ENCODE results near the gene TMEM176A.

TMEM176A gene

GRCh38 chr7:150820148-150820547 is 19.6 kb downstream of the TMEM176A start:
- DNase-seq, result no peak

- no peak for DNase-seq
Observed at GRCh38 chr7:150820578-150821198, 20.1 kb downstream of the TMEM176A start.

DNA sequence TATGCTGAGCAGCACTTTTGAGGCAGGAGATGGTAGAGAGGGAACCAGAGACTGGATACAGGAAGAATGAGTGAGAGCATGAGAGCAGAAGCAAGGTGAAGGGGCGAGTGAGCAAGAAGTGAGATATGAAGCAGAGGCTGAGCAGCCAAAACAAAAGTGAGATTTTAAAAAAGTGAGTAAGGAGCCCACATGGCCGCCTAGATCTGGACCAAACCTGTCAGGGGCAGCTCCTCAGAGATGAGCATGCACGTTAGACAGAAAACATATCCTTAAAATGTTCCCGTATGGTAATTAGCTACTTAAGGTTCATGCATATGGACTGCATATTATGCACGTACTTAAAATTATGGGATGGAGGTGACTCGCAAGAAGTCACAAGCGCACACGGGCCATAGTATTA is 22.5 kb downstream of the TMEM176A start:
- DNase-seq, result no peak

- DNase-seq, result no peak
Observed at GRCh38 chr7:150823484-150824126, 23.0 kb downstream of the TMEM176A start.

DNA sequence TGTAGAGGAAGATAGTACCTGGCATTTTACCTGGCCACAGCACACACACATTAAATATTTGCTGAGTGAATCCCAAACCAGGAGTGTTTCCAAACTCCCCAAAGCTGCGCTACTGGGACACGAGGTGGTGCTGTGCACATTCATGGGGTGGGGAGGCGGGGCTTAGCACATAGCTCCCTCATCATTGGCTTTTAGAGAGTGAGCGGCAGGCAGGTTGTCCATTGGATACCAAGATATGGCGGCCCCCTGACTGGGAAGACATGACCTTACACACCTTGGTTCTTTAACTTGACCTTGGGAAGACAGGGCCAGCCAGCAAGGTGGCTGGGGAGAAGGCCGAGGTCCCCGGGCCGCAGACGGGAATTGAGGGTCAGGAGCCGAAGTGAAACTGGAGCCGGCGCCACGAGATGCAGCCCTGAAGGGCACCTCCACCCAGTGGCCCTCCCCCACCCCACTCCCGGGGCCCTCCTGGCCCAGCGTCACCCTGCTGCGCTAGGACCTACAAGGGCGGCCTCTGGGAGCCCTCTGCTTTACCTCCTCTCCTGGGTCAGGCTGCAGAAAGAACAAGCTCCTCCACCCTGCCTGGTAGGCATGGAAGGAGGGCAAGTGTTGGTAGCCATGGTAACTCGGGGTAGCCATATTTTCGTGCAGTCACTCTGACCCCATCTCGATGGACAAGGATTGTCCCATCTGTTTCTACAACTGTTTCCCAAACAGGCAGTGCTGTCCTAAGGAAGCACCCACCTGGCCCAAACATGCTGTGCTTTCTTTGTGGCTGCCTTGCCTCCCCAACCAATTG is 24.0 kb downstream of the TMEM176A start:
- DNase-seq, result no peak

DNA sequence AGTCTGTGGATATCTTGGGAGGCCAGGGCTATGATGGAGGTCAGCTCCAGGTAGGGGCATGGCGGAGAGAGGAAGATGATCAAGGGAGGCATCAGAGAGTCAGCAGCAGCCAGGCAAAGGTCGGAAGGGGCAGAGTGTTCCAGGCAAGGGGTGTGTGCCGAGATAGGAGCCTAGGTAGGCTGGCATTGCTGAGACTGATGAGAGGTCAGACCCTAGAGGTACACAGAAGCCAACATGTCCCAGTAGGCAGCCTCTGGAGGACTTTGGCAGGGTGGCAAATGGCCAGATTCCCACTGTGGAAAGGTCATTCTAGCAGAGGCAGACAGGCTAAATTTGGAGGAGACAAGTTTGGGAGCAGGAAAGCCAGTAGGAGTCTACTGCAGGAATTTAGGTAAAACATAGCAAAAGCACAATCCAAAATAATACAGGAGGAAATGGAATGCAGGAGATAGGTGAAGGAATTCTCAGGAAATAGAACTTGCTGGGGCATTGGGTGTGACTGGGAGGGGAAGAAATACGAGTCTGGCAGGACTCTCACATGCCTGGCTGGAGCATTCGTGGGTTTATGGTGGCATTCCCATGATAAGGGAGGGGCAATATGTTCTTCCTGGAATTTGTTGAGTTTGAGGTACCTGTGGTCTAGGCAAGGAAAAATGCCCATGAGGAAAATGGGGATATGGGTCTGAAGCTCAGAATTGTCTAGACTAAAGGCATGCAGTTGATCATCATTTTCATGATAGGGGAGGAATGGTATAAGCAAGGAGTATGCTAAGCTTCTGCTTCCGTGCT is 25.7 kb downstream of the TMEM176A start:
- DNase-seq, result no peak

GRCh38 chr7:150828384-150828783 is 27.8 kb downstream of the TMEM176A start:
- DNase-seq, result no peak

GRCh38 chr7:150829426-150829825 is 28.9 kb downstream of the TMEM176A start:
- no peak for DNase-seq

GRCh38 chr7:150830937-150831336 is 30.4 kb downstream of the TMEM176A start:
- no peak for DNase-seq

DNA sequence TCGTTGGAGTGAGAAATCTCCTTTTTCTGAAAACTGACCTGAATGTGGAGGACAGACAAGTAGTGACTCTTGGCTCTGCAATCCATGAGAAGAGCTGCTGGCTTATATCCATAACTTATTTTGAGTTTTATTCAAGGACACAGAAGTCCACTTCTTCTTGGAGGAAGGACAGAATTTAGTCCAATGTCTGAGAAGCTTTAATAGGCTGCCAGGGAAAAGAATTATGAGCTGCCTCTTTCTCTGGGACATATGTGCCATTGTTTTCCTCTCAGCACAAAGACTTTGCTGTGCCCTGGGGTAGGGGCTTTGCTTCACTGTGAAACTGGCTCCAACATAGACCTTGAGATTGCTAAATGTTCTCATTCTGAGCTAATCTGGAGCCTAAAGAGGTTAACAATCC is 31.3 kb downstream of the TMEM176A start:
- DNase-seq, result no peak

GRCh38 chr7:150835019-150835418 is 34.5 kb downstream of the TMEM176A start:
- no peak for DNase-seq

DNA sequence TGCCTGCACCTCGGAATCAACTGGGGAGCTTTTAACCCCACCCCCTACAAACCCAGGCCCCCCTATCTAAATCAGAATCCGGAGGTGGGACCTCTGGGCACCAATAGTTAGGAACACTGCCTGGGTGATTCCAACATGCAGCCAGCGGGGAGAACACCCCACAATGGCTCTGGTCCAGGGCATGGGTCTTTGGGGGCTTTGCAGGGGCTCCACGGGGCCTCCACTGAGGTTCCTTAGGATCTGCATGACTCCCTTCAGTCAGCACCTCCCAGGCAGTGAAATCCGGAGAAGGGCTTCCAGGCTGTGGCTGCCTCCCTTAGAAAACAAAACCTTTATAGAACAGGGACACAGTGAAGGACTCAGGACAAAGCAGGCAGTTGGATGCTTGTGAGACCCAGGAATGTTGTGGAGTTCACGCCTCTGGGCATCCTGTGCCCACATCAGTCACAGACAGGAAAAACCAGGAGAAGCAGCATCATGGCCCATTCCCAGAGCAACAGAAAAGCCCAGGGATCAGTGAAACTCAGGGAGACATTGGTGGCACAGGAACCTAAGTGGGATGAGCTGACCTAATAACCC is 35.2 kb downstream of the TMEM176A start:
- DNase-seq, result no peak

GRCh38 chr7:150838965-150839650 is 38.5 kb downstream of the TMEM176A start:
- no peak for DNase-seq

GRCh38 chr7:150842018-150842417 is 41.4 kb downstream of the TMEM176A start:
- no peak for DNase-seq

DNA sequence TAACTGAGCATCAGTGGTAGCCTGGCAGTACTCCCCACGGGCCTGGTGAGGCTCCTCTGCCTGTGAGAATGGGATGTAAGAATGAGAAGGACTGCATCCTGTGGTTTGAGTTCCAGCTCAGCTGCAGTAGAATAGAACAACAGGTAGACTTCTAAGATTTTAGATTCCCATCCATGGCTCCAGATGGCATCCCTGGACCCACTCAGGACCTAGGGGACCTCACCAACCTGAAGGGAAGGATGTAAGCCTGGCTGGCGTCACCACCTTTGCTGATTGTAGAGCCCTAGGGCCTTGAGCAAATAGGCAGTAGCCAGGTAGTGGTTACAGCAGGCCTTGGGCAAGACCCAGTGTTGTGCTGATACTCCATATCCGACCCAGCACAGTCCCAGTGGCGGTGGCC is 42.1 kb downstream of the TMEM176A start:
- no peak for DNase-seq

DNA sequence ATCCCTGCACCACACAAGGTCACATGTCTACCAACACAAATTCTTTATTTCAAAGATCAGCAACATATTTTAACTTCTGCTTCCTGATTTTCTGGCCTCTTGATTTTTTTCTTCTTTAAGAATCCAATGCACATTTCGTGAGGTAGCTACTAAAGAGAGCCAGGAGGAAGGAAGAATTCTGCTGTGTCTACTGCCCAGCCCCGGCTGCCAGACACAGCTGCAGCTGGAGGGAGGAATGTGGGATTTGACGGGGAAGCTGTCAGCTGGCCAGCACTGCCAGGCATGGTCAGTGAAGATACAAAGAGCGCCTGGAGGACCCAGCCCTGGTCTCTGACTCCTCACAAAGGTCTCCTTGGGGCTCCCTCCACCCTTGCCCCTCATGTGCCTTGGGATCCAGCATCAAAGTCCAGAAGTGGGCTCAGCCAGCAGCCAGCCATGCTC is 44.9 kb downstream of the TMEM176A start:
- DNase-seq, result no peak

DNA sequence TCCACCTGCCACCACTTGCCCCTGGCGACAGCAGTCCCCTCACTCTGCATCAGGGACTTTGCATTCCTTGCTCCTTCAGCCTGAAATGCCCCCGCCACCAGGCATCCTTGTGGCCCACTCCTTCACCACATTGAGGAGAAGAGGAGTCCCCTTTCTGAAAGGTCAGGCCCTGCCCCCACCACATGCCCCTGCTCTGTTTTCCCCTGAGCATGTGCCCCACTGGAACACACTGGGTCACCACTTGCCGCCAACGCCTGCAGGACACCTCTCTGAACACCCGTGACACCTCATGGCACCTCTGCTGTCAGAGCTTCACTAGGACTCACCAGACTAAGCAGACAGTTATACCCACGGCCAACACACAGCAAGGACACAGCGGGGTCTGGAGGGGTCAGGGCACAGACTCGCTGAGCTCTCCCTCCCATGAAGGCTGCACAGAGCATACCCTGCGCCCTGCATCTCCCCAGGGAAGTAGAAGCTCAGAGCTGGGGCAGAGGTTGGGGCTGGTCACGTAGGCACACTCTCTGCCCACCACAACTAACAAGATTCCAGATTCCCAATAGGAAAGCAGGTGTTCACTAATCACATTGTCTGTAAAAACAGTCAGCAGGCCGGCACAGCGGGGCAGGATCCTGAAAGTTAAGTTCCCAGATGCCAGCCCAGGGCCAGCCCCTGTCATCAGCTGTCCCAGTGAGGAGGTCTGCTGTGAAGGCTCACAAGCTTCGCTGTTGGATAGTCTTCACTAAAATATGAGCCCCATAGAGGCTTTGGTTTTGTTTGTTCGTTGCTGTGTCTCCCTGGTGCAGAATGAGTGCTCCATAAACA is 45.9 kb downstream of the TMEM176A start:
- no peak for DNase-seq

DNA sequence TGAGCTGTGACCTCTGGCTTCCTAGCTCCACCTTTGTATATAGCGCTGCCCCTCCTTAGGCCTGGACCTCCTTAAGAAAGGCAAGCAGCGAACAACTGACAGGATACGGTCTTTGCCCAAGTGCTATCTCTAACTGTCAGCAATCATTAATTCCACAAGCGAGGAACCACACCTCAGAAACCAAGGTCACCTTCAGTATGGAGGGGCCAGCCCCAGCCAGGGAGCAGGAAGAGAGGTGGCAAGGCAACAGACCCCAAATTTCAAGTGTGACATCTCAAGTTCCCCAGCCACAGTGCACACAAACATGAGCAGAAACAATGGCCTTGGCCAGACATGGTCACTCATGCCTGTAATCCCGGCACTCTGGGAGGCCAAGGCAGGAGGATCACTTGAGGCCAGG is 47.0 kb downstream of the TMEM176A start:
- no peak for DNase-seq

DNA sequence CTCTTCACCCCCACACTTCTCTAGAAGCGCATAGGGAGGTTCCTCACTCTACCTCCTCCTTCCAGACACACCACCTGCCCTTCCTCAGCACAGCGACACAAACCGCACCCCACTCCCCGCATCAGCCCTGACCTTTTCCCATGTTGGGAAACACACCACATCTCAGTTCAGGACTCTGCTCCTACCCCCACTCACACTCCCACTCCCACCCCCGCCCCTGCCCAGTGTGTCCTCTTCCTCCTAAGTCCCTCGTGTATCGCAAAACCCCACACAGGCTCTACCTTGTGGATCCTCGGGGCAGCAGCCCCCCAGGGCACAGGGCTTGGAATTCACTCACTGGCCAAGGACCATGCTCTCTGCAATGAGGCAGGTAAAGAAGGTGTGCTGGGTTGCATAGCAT is 47.5 kb downstream of the TMEM176A start:
- DNase-seq, result no peak

DNA sequence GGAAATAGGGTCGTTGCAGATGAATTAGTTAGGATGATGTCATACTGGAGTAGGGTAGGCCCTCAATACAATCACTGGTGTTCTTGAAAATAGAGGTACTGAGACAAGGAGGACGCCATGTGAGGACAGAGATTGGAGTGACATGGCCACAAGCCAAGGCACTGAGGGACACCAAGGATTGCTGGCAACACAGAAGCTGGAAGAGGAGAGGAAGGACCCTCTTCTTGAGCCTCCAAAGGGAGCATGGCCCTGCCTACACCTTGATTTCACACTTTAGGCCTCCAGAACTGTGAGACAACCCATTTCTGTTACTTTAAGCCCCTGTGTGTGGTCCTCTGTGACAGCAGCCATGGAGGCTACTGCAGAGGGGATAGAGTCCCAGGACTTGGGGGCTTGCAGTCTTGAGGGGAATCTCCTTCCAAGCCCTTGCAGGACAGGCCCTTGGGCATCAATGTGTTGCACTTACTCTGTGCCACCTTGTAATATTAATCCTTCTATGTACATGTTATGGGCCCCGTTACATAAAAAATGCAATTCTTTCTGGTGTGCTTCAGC is 48.1 kb downstream of the TMEM176A start:
- DNase-seq, result no peak

GRCh38 chr7:150849204-150849775 is 48.7 kb downstream of the TMEM176A start:
- DNase-seq, result no peak
